HG02884 (cell line): Measurements from ENCODE around the gene ARHGAP33.
"Not testable (repeated sequence)": the region's sequence is repeated elsewhere in the genome, so short reads cannot be mapped to it uniquely, and the experiment has no call there.

ENCODE experiments used
- ATAC-seq: cut with Tn5 transposase; IDR thresholded peaks from one replicate; pipeline ENCODE4 v1.9.1; 2021; ENCODE audit warnings: mild to moderate bottlenecking, moderate library complexity; ENCODE audit not compliant: unreplicated experiment

Gene ARHGAP33

GRCh38 chr19:35790981-35791813, 15.8 kb downstream of the ARHGAP33 start:
- ATAC-seq, result no peak

- ATAC-seq, result no peak
Observed at GRCh38 chr19:35791814-35792279, 16.5 kb downstream of the ARHGAP33 start.

- ATAC-seq, result no peak
Observed at GRCh38 chr19:35792312-35792711, 16.9 kb downstream of the ARHGAP33 start.

GRCh38 chr19:35792888-35793287, 17.5 kb downstream of the ARHGAP33 start:
- ATAC-seq, result no peak

GRCh38 chr19:35793381-35794165, 18.2 kb downstream of the ARHGAP33 start:
- no peak for ATAC-seq

GRCh38 chr19:35795564-35795963, 20.2 kb downstream of the ARHGAP33 start:
- ATAC-seq, result not testable (repeated sequence)

- no peak for ATAC-seq
Observed at GRCh38 chr19:35796645-35797542, 21.5 kb downstream of the ARHGAP33 start.

GRCh38 chr19:35797663-35798062, 22.3 kb downstream of the ARHGAP33 start:
- ATAC-seq, result no peak

- no peak for ATAC-seq
Observed at GRCh38 chr19:35801828-35802227, 26.5 kb downstream of the ARHGAP33 start.

GRCh38 chr19:35805526-35806102, 30.2 kb downstream of the ARHGAP33 start:
- no peak for ATAC-seq

- no peak for ATAC-seq
Observed at GRCh38 chr19:35806597-35806996, 31.2 kb downstream of the ARHGAP33 start.

GRCh38 chr19:35807633-35808032, 32.3 kb downstream of the ARHGAP33 start:
- no peak for ATAC-seq

GRCh38 chr19:35811317-35812219, 36.2 kb downstream of the ARHGAP33 start:
- ATAC-seq, result no peak

GRCh38 chr19:35812220-35813042, 37.1 kb downstream of the ARHGAP33 start, which contains the start of gene PRODH2:
PRODH2 (minus strand) TSS chr19:35812845; CDS start chr19:35812805, 40 bp downstream.
- ATAC-seq, result no peak

GRCh38 chr19:35813043-35813890, 37.9 kb downstream of the ARHGAP33 start:
- no peak for ATAC-seq

- ATAC-seq, result no peak
Observed at GRCh38 chr19:35816262-35816661, 40.9 kb downstream of the ARHGAP33 start.

GRCh38 chr19:35816846-35817245, 41.5 kb downstream of the ARHGAP33 start:
- no peak for ATAC-seq

GRCh38 chr19:35818445-35818844, 43.1 kb downstream of the ARHGAP33 start:
- no peak for ATAC-seq
